Peyer's patch (tissue), 4 donors: Measurements from ENCODE around the gene CLMP.
"Not testable (repeated sequence)": the region's sequence is repeated elsewhere in the genome, so short reads cannot be mapped to it uniquely, and the experiment has no call there.

ENCODE experiments used
- CTCF ChIP-seq, 6 experiments: fragments of 450-650 bp in 4 of 6; fragments of 200-600 bp in 2 of 6; sonication (generic) in 1 of 6; IDR thresholded peaks; one replicate each; pipeline ENCODE4 v1.5.1; 2017 to 2019; ENCODE audit warnings: antibody characterized with exemption in 6 of 6, mild to moderate bottlenecking in 3 of 6, moderate library complexity in 1 of 6
- POLR2A ChIP-seq, 2 donors: fragments of 450-650 bp; IDR thresholded peaks; one replicate each; pipeline ENCODE4 v1.5.1; 2017; ENCODE audit warnings: antibody characterized with exemption in 2 of 2, mild to moderate bottlenecking in 2 of 2, moderate library complexity in 2 of 2

- not testable (repeated sequence) for TF ChIP-seq CTCF, POLR2A (IDR thresholded peaks at IDR 0.05)
Measured at GRCh38 chr11:123152346-123152745, 42.7 kb downstream of the CLMP start.
